Neural cell (in vitro differentiated cells): ENCODE measurements around the gene TLE3. TPM values are rescaled to one million over a fixed set of nuclear protein-coding genes. Genes with fewer than 3 reads are reported as not detected.

Source experiments
- H2AFZ ChIP-seq: fragments of 200-600, 300-800 bp; sonication (generic), shearing (Covaris generic); 2 replicates; pipeline ENCODE4 v1.6.0; 2014; ENCODE audit warnings: low read depth, mild to moderate bottlenecking, antibody characterized with exemption, low read length, moderate library complexity
- H3F3A ChIP-seq: fragments of 200-600 bp; shearing (Covaris generic); 2 replicates; pipeline ENCODE4 v1.6.1; 2016; ENCODE audit warnings: mild to moderate bottlenecking, moderate library complexity, mixed read lengths, antibody characterized with exemption, low read length; ENCODE audit not compliant: insufficient read depth, poor library complexity, severe bottlenecking
- H3K27ac ChIP-seq: fragments of 200-600, 300-800 bp; sonication (generic), shearing (Covaris generic); 2 replicates; pipeline ENCODE4 v1.5.1; 2014; ENCODE audit warnings: mild to moderate bottlenecking, low read length, moderate library complexity
- H3K27me3 ChIP-seq: fragments of 300-800, 200-600 bp; sonication (generic), shearing (Covaris generic); 2 replicates; pipeline ENCODE4 v1.6.0; 2014; ENCODE audit warnings: mild to moderate bottlenecking, low read depth, low read length, moderate library complexity; ENCODE audit not compliant: insufficient read depth
- H3K36me3 ChIP-seq: fragments of 300-800, 200-600 bp; sonication (generic), shearing (Covaris generic); 2 replicates; pipeline ENCODE4 v1.5.1; 2014; ENCODE audit warnings: mild to moderate bottlenecking, antibody characterized with exemption, low read length, moderate library complexity; ENCODE audit not compliant: insufficient read depth
- H3K4me2 ChIP-seq: fragments of 300-800, 200-600 bp; sonication (generic), shearing (Covaris generic); 2 replicates; pipeline ENCODE4 v1.6.0; 2014; ENCODE audit warnings: mild to moderate bottlenecking, low read length
- H3K4me3 ChIP-seq: fragments of 300-800, 200-600 bp; sonication (generic), shearing (Covaris generic); 2 replicates; pipeline ENCODE4 v1.5.1; 2014; ENCODE audit warnings: mild to moderate bottlenecking, low read length, moderate library complexity
- H3K79me2 ChIP-seq: fragments of 200-600 bp; shearing (Covaris generic); replicated peaks from 2 replicates; pipeline ENCODE4 v1.6.0; 2014; ENCODE audit warnings: mild to moderate bottlenecking, low read length, moderate library complexity; ENCODE audit not compliant: insufficient read depth
- H3K9ac ChIP-seq: fragments of 300-800, 200-600 bp; sonication (generic), shearing (Covaris generic); 2 replicates; pipeline ENCODE4 v1.6.1; 2016; ENCODE audit warnings: mild to moderate bottlenecking, low read length, mixed read lengths
- H3K9me2 ChIP-seq: fragments of 200-600 bp; shearing (Covaris generic); 2 replicates; pipeline ENCODE4 v1.6.1; 2016; ENCODE audit warnings: mild to moderate bottlenecking, low read length, mixed read lengths; ENCODE audit not compliant: insufficient read depth
- H3K9me3 ChIP-seq: fragments of 200-600, 300-800 bp; sonication (generic), shearing (Covaris generic); 2 replicates; pipeline ENCODE4 v1.6.1; 2016; ENCODE audit warnings: mild to moderate bottlenecking, mixed run types, low read length, moderate library complexity, mixed read lengths
- H4K20me1 ChIP-seq: fragments of 200-600 bp; shearing (Covaris generic); 2 replicates; pipeline ENCODE4 v1.6.1; 2016; ENCODE audit warnings: mild to moderate bottlenecking, mixed run types; ENCODE audit not compliant: insufficient read depth
- EP300 ChIP-seq: fragments of 450-650 bp; conservative IDR thresholded peaks from 2 replicates; pipeline ENCODE4 v1.6.1; 2014; ENCODE audit warnings: antibody characterized with exemption, mild to moderate bottlenecking, moderate library complexity; ENCODE audit not compliant: poor library complexity, severe bottlenecking
- EZH2 ChIP-seq: fragments of 200-600, 300-800 bp; shearing (Covaris generic), sonication (generic); IDR thresholded peaks from 2 replicates; pipeline ENCODE4 v1.6.1; 2014; ENCODE audit warnings: antibody characterized with exemption, low read length, borderline replicate concordance, mild to moderate bottlenecking; ENCODE audit not compliant: insufficient read depth, poor library complexity, severe bottlenecking
- MXI1 ChIP-seq: fragments of 450-650 bp; conservative IDR thresholded peaks from 2 replicates; pipeline ENCODE4 v1.6.1; 2014; ENCODE audit warnings: antibody characterized with exemption, mild to moderate bottlenecking; ENCODE audit not compliant: poor library complexity, severe bottlenecking
- POLR2AphosphoS5 ChIP-seq: IDR thresholded peaks from 2 replicates; pipeline ENCODE4 v1.6.1; 2012
- RAD21 ChIP-seq: fragments of 450-650 bp; conservative IDR thresholded peaks from 2 replicates; pipeline ENCODE4 v1.6.1; 2014; ENCODE audit warnings: antibody characterized with exemption, mild to moderate bottlenecking, moderate library complexity
- SMC3 ChIP-seq: fragments of 450-650 bp; conservative IDR thresholded peaks from 2 replicates; pipeline ENCODE4 v1.6.1; 2014; ENCODE audit warnings: antibody characterized with exemption, mild to moderate bottlenecking, moderate library complexity; ENCODE audit not compliant: poor library complexity
- TAF1 ChIP-seq: IDR thresholded peaks from 2 replicates; pipeline ENCODE4 v1.6.1; 2012; ENCODE audit warnings: low read depth
- polyA plus RNA-seq: library from polyadenylated mRNA; depleted of rRNA; stranded (reverse); fragments of >200 nt; gene quantifications from 2 replicates; pipeline ENCODE4 v1.2.3, GENCODE V29; 2014
- TF ChIP-seq, protein P1 (sequence below): IDR thresholded peaks from 2 replicates; pipeline ENCODE4 v1.6.1; 2012; ENCODE audit warnings: borderline replicate concordance
- TF ChIP-seq, protein P2 (sequence below): fragments of 450-650 bp; IDR thresholded peaks from 2 replicates; pipeline ENCODE4 v1.5.1; 2014; ENCODE audit warnings: antibody characterized with exemption, mild to moderate bottlenecking, moderate library complexity; ENCODE audit not compliant: poor library complexity, severe bottlenecking

The TLE3 gene
- polyA plus RNA-seq, 1 donor from 2014 or later, result 27.6 TPM

DNA sequence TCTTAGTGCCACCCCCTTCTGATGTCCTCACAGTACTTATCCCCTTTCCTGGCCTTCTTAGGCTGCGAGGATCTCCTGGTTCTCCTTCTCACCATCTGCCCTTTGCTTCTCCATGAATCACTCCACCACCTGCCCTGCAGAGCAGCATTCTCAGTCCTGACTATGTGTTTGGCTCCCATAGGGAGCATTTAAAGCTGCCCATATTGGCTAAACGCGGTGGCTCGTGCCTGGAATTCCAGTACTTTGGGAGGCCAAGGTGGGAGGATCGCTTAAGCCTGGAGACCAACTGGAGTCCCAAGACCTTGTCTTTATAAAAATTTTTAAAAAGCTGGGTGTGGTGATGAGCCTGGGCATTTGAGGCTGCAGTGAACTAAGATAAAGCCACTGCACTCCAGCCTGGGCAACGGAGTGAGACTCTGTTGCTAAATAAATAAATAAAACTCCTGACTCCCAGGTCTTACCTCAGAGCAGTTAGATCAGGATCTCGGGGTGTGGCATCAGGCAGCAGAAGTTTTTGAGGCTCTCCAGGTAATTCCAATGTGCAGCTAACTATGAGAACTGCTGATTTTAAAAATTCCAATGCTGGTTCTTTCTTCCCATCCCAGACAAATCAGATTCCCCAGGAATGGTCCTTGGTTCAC, 36.2 kb upstream of the TLE3 start:
- no peaks in the 10 kb centered on the region for H3K9me3 ChIP-seq
- TF ChIP-seq POLR2AphosphoS5 (no peak), TAF1 (no peak), SMC3 (no peak), EP300 (no peak), RAD21 (no peak)
- TF ChIP-seq, protein P1, sequence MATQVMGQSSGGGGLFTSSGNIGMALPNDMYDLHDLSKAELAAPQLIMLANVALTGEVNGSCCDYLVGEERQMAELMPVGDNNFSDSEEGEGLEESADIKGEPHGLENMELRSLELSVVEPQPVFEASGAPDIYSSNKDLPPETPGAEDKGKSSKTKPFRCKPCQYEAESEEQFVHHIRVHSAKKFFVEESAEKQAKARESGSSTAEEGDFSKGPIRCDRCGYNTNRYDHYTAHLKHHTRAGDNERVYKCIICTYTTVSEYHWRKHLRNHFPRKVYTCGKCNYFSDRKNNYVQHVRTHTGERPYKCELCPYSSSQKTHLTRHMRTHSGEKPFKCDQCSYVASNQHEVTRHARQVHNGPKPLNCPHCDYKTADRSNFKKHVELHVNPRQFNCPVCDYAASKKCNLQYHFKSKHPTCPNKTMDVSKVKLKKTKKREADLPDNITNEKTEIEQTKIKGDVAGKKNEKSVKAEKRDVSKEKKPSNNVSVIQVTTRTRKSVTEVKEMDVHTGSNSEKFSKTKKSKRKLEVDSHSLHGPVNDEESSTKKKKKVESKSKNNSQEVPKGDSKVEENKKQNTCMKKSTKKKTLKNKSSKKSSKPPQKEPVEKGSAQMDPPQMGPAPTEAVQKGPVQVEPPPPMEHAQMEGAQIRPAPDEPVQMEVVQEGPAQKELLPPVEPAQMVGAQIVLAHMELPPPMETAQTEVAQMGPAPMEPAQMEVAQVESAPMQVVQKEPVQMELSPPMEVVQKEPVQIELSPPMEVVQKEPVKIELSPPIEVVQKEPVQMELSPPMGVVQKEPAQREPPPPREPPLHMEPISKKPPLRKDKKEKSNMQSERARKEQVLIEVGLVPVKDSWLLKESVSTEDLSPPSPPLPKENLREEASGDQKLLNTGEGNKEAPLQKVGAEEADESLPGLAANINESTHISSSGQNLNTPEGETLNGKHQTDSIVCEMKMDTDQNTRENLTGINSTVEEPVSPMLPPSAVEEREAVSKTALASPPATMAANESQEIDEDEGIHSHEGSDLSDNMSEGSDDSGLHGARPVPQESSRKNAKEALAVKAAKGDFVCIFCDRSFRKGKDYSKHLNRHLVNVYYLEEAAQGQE, result no peak
- TF ChIP-seq, protein P2, sequence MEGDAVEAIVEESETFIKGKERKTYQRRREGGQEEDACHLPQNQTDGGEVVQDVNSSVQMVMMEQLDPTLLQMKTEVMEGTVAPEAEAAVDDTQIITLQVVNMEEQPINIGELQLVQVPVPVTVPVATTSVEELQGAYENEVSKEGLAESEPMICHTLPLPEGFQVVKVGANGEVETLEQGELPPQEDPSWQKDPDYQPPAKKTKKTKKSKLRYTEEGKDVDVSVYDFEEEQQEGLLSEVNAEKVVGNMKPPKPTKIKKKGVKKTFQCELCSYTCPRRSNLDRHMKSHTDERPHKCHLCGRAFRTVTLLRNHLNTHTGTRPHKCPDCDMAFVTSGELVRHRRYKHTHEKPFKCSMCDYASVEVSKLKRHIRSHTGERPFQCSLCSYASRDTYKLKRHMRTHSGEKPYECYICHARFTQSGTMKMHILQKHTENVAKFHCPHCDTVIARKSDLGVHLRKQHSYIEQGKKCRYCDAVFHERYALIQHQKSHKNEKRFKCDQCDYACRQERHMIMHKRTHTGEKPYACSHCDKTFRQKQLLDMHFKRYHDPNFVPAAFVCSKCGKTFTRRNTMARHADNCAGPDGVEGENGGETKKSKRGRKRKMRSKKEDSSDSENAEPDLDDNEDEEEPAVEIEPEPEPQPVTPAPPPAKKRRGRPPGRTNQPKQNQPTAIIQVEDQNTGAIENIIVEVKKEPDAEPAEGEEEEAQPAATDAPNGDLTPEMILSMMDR, result no peak
- no peak overlapping the region for H3K9ac ChIP-seq
- no peaks in the 10 kb centered on the region for H3K79me2 ChIP-seq
- H3K27ac ChIP-seq, result no peak overlapping the region
- H4K20me1 ChIP-seq, result no peaks in the 10 kb centered on the region
- no peak overlapping the region for H3K4me2 ChIP-seq
- no peaks in the 10 kb centered on the region for H3K36me3 ChIP-seq
- H2AFZ ChIP-seq, result no peak overlapping the region
- H3K4me3 ChIP-seq, result no peak overlapping the region
- no peaks in the 10 kb centered on the region for H3K9me2 ChIP-seq
- no peaks in the 10 kb centered on the region for H3F3A ChIP-seq
- no peaks in the 10 kb centered on the region for H3K27me3 ChIP-seq

DNA sequence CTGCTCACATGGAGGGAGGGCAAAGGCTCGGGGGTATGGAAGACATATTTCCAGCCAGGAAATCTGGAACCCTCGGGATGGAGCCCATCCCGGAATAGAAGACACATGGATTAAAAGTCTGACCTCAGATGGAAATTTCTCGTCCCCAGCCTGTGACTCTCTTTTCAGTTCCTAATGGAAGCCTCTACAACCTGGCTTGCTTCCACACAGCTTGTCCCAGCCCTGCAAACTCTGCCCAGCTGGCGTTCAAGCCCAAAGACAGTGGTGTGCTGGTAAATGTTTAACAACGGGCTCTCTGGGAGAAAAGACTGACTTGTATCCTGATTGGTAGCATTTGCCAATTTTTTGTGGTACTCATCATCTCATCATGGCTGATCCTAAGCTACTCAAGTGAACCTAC, 35.6 kb upstream of the TLE3 start:
- Histone ChIP-seq H3K4me2 (no peak overlapping the region), H2AFZ (no peak overlapping the region), H3K4me3 (no peak overlapping the region), H3K27me3 (no peaks in the 10 kb centered on the region), H4K20me1 (no peaks in the 10 kb centered on the region), H3K9ac (no peak overlapping the region), H3K27ac (no peak overlapping the region), H3K9me2 (no peaks in the 10 kb centered on the region), H3K36me3 (no peaks in the 10 kb centered on the region), H3F3A (no peaks in the 10 kb centered on the region), H3K79me2 (no peaks in the 10 kb centered on the region), H3K9me3 (no peaks in the 10 kb centered on the region)
- TF ChIP-seq, protein P2, result no peak
- TF ChIP-seq, protein P1, result no peak
- no peak for TF ChIP-seq EP300
- TF ChIP-seq MXI1, result no peak
- no peak for TF ChIP-seq TAF1
- no peak for TF ChIP-seq SMC3
- no peak for TF ChIP-seq RAD21
- TF ChIP-seq EZH2, result no peak
- TF ChIP-seq POLR2AphosphoS5, result no peak
